ENCODE data around the gene FARS2. TPM values are rescaled to one million over a fixed set of nuclear protein-coding genes. Genes with fewer than 3 reads are reported as not detected.

The FARS2 gene
- total and polyA plus RNA-seq, 5 experiments from 2014 or later, result 13.6 to 39.1 (median 28.1) TPM

GRCh38 chr6:5403076-5403475 is 141.8 kb downstream of the FARS2 start:
- peaks cover 2 to 14% (median 3%) of the 10 kb centered on the region in 4 donors for H3K4me1 Mint-ChIP-seq
- peaks cover 5 to 26% (median 17%) of the 10 kb centered on the region in 3 donors for H3K36me3 Mint-ChIP-seq
- ATAC-seq (no peak), DNase-seq (no peak)
- H3K27ac Mint-ChIP-seq, result peak overlapping the region in 3 of 10 donors; percentile 39 to 85 (median 76)
- POLR2A ChIA-PET, result interaction anchor here (0.6 kb wide), 1 partner anchor 18 kb away, joined by 3 read pairs; no protein-coding TSS in a partner anchor
- peaks cover 0 to 5% (median 0%) of the 10 kb centered on the region in 9 donors for H3K9me3 Mint-ChIP-seq
- H3K4me3 Mint-ChIP-seq, result no peak overlapping the region
- H3K27me3 Mint-ChIP-seq, result no peaks in the 10 kb centered on the region

- Mint-ChIP-seq H3K4me1 (peaks cover under 1 to 14% (median 2%) of the 10 kb centered on the region in 4 donors), H3K9me3 (peaks cover 0 to 5% (median 0%) of the 10 kb centered on the region in 9 donors), H3K27me3 (no peaks in the 10 kb centered on the region), H3K36me3 (peaks cover 5 to 32% (median 20%) of the 10 kb centered on the region in 3 donors), H3K4me3 (no peak overlapping the region), H3K27ac (peak overlapping the region in 1 of 10 donors; percentile 39)
- POLR2A ChIA-PET, result no interaction called here
- DNase-seq (no peak), ATAC-seq (no peak)
Observed at GRCh38 chr6:5403609-5404008, 142.3 kb downstream of the FARS2 start.

- DNase-seq, result no peak
- ATAC-seq, result no peak
- POLR2A ChIA-PET, result no interaction called here
- Mint-ChIP-seq H3K27ac (no peak overlapping the region), H3K4me3 (no peak overlapping the region), H3K27me3 (no peaks in the 10 kb centered on the region), H3K4me1 (peaks cover 0 to 14% (median 2%) of the 10 kb centered on the region in 4 donors), H3K36me3 (peaks cover 5 to 45% (median 29%) of the 10 kb centered on the region in 3 donors), H3K9me3 (peaks cover 0 to 5% (median 0%) of the 10 kb centered on the region in 9 donors)
Observed at GRCh38 chr6:5405976-5406375, 144.7 kb downstream of the FARS2 start.

GRCh38 chr6:5411414-5411813 is 150.1 kb downstream of the FARS2 start:
- Mint-ChIP-seq H3K36me3 (peaks cover 7 to 38% (median 29%) of the 10 kb centered on the region in 3 donors), H3K4me3 (no peak overlapping the region), H3K27ac (peak overlapping the region in 1 of 10 donors; percentile 37), H3K4me1 (no peaks in the 10 kb centered on the region), H3K9me3 (no peaks in the 10 kb centered on the region), H3K27me3 (no peaks in the 10 kb centered on the region)
- no peak for DNase-seq
- no peak for ATAC-seq
- POLR2A ChIA-PET, result no interaction called here

GRCh38 chr6:5412017-5412416 is 150.7 kb downstream of the FARS2 start:
- H3K9me3 Mint-ChIP-seq, result peaks cover 0 to under 1% (median 0%) of the 10 kb centered on the region in 9 donors

GRCh38 chr6:5412663-5413062 is 151.3 kb downstream of the FARS2 start:
- no peak for ATAC-seq
- no peaks in the 10 kb centered on the region for H3K27me3 Mint-ChIP-seq

More at GRCh38 chr6:5412017-5412416, 150.7 kb downstream of the FARS2 start:
- ATAC-seq, result no peak
- no peak for DNase-seq
- peaks cover 9 to 39% (median 35%) of the 10 kb centered on the region in 3 donors for H3K36me3 Mint-ChIP-seq
- no peaks in the 10 kb centered on the region for H3K27me3 Mint-ChIP-seq
- no peak overlapping the region for H3K27ac Mint-ChIP-seq
- POLR2A ChIA-PET, result no interaction called here
- H3K4me1 Mint-ChIP-seq, result no peaks in the 10 kb centered on the region
- H3K4me3 Mint-ChIP-seq, result no peak overlapping the region

GRCh38 chr6:5416250-5416649 is 154.9 kb downstream of the FARS2 start:
- Mint-ChIP-seq H3K4me3 (no peak overlapping the region), H3K27me3 (no peaks in the 10 kb centered on the region), H3K4me1 (peaks cover 0 to 10% (median 4%) of the 10 kb centered on the region in 4 donors), H3K27ac (no peak overlapping the region), H3K9me3 (peaks cover 0 to 12% (median 6%) of the 10 kb centered on the region in 9 donors), H3K36me3 (peaks cover 25 to 52% (median 44%) of the 10 kb centered on the region in 3 donors)
- no peak for ATAC-seq
- POLR2A ChIA-PET, result no interaction called here
- DNase-seq, result no peak

More at GRCh38 chr6:5412663-5413062, 151.3 kb downstream of the FARS2 start:
- DNase-seq, result no peak
- Mint-ChIP-seq H3K36me3 (peaks cover 14 to 45% (median 40%) of the 10 kb centered on the region in 3 donors), H3K9me3 (peaks cover 0 to 7% (median 3%) of the 10 kb centered on the region in 9 donors), H3K4me3 (no peak overlapping the region), H3K27ac (no peak overlapping the region), H3K4me1 (peaks cover 0 to 2% (median 0%) of the 10 kb centered on the region in 4 donors)
- POLR2A ChIA-PET, result no interaction called here

- Mint-ChIP-seq H3K4me3 (no peak overlapping the region), H3K27ac (peak overlapping the region in 1 of 10 donors; percentile 41), H3K9me3 (peaks cover 0 to 10% (median 5%) of the 10 kb centered on the region in 9 donors), H3K4me1 (peaks cover 12 to 41% (median 24%) of the 10 kb centered on the region in 4 donors), H3K36me3 (peaks cover 14 to 38% (median 30%) of the 10 kb centered on the region in 3 donors), H3K27me3 (no peaks in the 10 kb centered on the region)
- ATAC-seq, result no peak
- POLR2A ChIA-PET, result no interaction called here
- DNase-seq, result peak in 1 of 10 donors; percentile 10
Observed at GRCh38 chr6:5422321-5422915, 161.1 kb downstream of the FARS2 start.

GRCh38 chr6:5423251-5423650 is 161.9 kb downstream of the FARS2 start:
- H3K4me3 Mint-ChIP-seq, result no peak overlapping the region
- H3K36me3 Mint-ChIP-seq, result peaks cover 9 to 31% (median 24%) of the 10 kb centered on the region in 3 donors

GRCh38 chr6:5424726-5425125 is 163.4 kb downstream of the FARS2 start:
- peaks cover 5 to 22% (median 15%) of the 10 kb centered on the region in 3 donors for H3K36me3 Mint-ChIP-seq
- H3K27ac Mint-ChIP-seq, result peak overlapping the region in 1 of 10 donors; percentile 44
- POLR2A ChIA-PET, result no interaction called here
- H3K9me3 Mint-ChIP-seq, result no peaks in the 10 kb centered on the region
- H3K4me1 Mint-ChIP-seq, result peaks cover 15 to 38% (median 24%) of the 10 kb centered on the region in 4 donors
- ATAC-seq (no peak), DNase-seq (no peak)
- H3K4me3 Mint-ChIP-seq, result no peak overlapping the region
- no peaks in the 10 kb centered on the region for H3K27me3 Mint-ChIP-seq

More at GRCh38 chr6:5423251-5423650, 161.9 kb downstream of the FARS2 start:
- Mint-ChIP-seq H3K4me1 (peaks cover 15 to 47% (median 26%) of the 10 kb centered on the region in 4 donors), H3K27me3 (no peaks in the 10 kb centered on the region), H3K9me3 (peaks cover 0 to 4% (median 0%) of the 10 kb centered on the region in 9 donors), H3K27ac (peak overlapping the region in 1 of 10 donors; percentile 60)
- POLR2A ChIA-PET, result no interaction called here
- DNase-seq, result no peak
- no peak for ATAC-seq

- no peak overlapping the region for H3K4me3 Mint-ChIP-seq
- H3K36me3 Mint-ChIP-seq, result peaks cover 0 to 20% (median 10%) of the 10 kb centered on the region in 3 donors
- H3K27ac Mint-ChIP-seq, result peak overlapping the region in 1 of 10 donors; percentile 2
- peaks cover 15 to 38% (median 23%) of the 10 kb centered on the region in 4 donors for H3K4me1 Mint-ChIP-seq
- POLR2A ChIA-PET, result no interaction called here
- no peaks in the 10 kb centered on the region for H3K27me3 Mint-ChIP-seq
- H3K9me3 Mint-ChIP-seq, result no peaks in the 10 kb centered on the region
- ATAC-seq (no peak), DNase-seq (no peak)
Observed at GRCh38 chr6:5425267-5425666, 164.0 kb downstream of the FARS2 start.

- H3K27ac Mint-ChIP-seq, result no peak overlapping the region
- DNase-seq (no peak), ATAC-seq (no peak)
- H3K36me3 Mint-ChIP-seq, result peaks cover 4 to 24% (median 8%) of the 10 kb centered on the region in 3 donors
- H3K9me3 Mint-ChIP-seq, result no peaks in the 10 kb centered on the region
- H3K4me3 Mint-ChIP-seq, result no peak overlapping the region
- no peaks in the 10 kb centered on the region for H3K27me3 Mint-ChIP-seq
- POLR2A ChIA-PET, result no interaction called here
- peaks cover 15 to 38% (median 23%) of the 10 kb centered on the region in 4 donors for H3K4me1 Mint-ChIP-seq
Observed at GRCh38 chr6:5425797-5426196, 164.5 kb downstream of the FARS2 start.

GRCh38 chr6:5427586-5427985 is 166.3 kb downstream of the FARS2 start:
- no peaks in the 10 kb centered on the region for H3K27me3 Mint-ChIP-seq
- DNase-seq, result no peak
- H3K4me1 Mint-ChIP-seq, result peaks cover 14 to 38% (median 21%) of the 10 kb centered on the region in 4 donors
- H3K36me3 Mint-ChIP-seq, result peaks cover 10 to 20% (median 14%) of the 10 kb centered on the region in 3 donors
- no peaks in the 10 kb centered on the region for H3K9me3 Mint-ChIP-seq
- no peak for ATAC-seq
- peak overlapping the region in 4 of 10 donors; percentile 2 to 55 (median 20) for H3K4me3 Mint-ChIP-seq
- POLR2A ChIA-PET, result no interaction called here
- peak overlapping the region in 3 of 10 donors; percentile 5 to 37 (median 11) for H3K27ac Mint-ChIP-seq

Measured in naive thymus-derived CD8-positive, alpha-beta T cell (primary cell).